ENCODE results near the gene PDLIM7.

Gene PDLIM7

GRCh38 chr5:177440990-177441780 lies 56.2 kb downstream of the PDLIM7 start:
- DNase-seq (ENCODE audit: low spot score): no peak
- no peak overlapping the region for H3K4me3 Mint-ChIP-seq
- H3K27ac Mint-ChIP-seq: no peak overlapping the region
- H3K36me3 Mint-ChIP-seq (ENCODE audit: low read depth): peaks cover 51% of the 10 kb centered on the region
- no peaks in the 10 kb centered on the region for H3K9me3 Mint-ChIP-seq
- no peaks in the 10 kb centered on the region for H3K27me3 Mint-ChIP-seq (ENCODE audit: low read depth)
- peaks cover 38% of the 10 kb centered on the region for H3K4me1 Mint-ChIP-seq (ENCODE audit: low read depth)

DNA sequence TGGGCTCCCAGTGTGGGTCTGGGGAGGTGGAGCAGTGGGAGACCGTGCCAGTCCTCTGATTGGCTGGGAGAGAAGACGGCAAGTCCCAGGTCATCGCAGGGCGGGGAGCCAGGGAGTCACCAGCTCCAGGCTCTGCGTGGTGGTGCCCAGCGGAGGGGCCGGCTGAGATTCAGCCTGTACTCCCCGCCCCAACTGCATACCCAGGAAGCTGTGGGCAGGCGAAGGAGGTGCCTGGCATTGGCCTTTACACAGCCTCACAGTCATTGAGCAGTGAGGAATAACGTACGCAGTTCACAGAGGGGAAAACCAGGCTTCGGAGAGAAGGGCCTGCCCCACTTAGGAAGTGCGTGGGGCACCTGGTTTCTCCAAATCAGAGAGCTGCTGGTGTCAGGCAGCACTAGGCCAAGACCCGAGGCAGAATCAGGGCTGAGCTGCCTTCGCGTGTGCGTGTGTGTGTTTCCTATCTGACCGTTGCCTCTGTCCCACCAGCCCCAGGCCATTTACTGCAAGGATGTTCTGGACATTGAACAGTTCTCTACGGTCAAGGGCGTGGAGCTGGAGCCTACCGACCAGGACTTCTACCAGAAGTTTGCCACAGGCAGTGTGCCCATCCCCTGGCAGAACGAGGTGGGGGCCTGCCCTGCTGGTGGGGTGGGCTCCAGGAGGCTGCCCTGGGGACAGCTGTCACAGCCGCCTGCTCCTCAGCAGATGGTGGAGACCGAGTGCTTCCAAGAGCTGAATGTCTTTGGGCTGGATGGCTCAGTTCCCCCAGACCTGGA lies 57.0 kb downstream of the PDLIM7 start:
- Mint-ChIP-seq H3K27me3 (ENCODE audit: low read depth) (no peaks in the 10 kb centered on the region), H3K4me1 (ENCODE audit: low read depth) (peaks cover 30% of the 10 kb centered on the region), H3K9me3 (no peaks in the 10 kb centered on the region), H3K4me3 (no peak overlapping the region), H3K36me3 (ENCODE audit: low read depth) (peaks cover 56% of the 10 kb centered on the region), H3K27ac (peak overlapping the region; percentile 57)
- peak; percentile 41 for DNase-seq (ENCODE audit: low spot score)

DNA sequence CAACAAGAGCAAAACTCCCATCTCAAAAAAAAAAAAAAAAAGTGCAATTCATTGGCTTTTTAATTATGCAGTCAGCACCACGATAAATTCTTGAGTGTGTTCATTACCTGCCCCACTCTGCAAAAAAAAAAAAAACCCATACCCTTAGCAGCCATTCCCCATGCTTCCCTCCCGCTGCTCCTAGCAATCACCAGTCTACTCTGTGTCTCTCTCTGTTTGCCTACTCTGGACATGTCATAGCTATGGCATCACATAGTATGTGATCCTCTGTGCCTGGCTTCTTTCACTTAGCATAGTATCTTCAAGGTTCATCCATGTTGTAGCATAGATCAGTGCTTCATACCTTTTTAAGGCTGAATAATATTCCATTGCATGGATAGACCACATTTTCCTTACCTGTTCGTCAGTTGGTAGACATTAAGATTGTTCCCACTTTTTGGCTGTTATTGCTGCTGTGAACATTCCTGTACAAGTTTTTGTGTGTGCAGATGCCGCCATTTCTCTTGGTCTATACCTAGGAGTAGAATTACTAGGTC lies 57.8 kb downstream of the PDLIM7 start:
- Mint-ChIP-seq H3K36me3 (ENCODE audit: low read depth) (peaks cover 61% of the 10 kb centered on the region), H3K9me3 (no peaks in the 10 kb centered on the region), H3K4me3 (no peak overlapping the region), H3K27me3 (ENCODE audit: low read depth) (no peaks in the 10 kb centered on the region), H3K4me1 (ENCODE audit: low read depth) (peaks cover 27% of the 10 kb centered on the region), H3K27ac (no peak overlapping the region)
- no peak for DNase-seq (ENCODE audit: low spot score)

DNA sequence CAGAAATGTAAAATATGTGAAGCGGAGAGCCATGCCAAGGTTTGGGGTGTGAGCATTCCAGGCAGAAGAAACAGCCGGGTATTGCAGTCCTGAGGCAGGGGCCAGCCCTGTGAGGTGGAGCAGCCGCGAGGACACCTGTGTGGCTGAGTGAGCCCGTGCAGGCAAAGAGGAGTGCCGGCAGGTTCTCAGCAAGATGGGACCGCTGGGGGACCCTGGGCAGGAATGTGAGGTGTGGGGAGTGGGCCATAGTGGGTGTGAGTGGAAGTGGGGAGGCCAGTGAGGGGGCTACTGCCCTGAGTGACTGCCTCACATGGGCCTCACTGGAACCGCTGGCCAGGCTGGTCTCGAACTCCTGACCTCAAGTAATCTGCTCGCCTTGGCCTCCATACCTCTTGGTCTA lies 58.9 kb downstream of the PDLIM7 start:
- DNase-seq (ENCODE audit: low spot score): no peak
- no peak overlapping the region for H3K27ac Mint-ChIP-seq
- H3K4me3 Mint-ChIP-seq: no peak overlapping the region
- H3K9me3 Mint-ChIP-seq: no peaks in the 10 kb centered on the region
- no peaks in the 10 kb centered on the region for H3K27me3 Mint-ChIP-seq (ENCODE audit: low read depth)
- peaks cover 68% of the 10 kb centered on the region for H3K36me3 Mint-ChIP-seq (ENCODE audit: low read depth)
- peaks cover 25% of the 10 kb centered on the region for H3K4me1 Mint-ChIP-seq (ENCODE audit: low read depth)

- H3K9me3 Mint-ChIP-seq: no peaks in the 10 kb centered on the region
- no peak overlapping the region for H3K4me3 Mint-ChIP-seq
- H3K27ac Mint-ChIP-seq: no peak overlapping the region
- DNase-seq (ENCODE audit: low spot score): no peak
- peaks cover 27% of the 10 kb centered on the region for H3K4me1 Mint-ChIP-seq (ENCODE audit: low read depth)
- no peaks in the 10 kb centered on the region for H3K27me3 Mint-ChIP-seq (ENCODE audit: low read depth)
- peaks cover 70% of the 10 kb centered on the region for H3K36me3 Mint-ChIP-seq (ENCODE audit: low read depth)
These were observed 59.8 kb downstream of the PDLIM7 start for GRCh38 chr5:177437623-177438022.

GRCh38 chr5:177435847-177436536 lies 61.4 kb downstream of the PDLIM7 start:
- Mint-ChIP-seq H3K27me3 (ENCODE audit: low read depth) (no peaks in the 10 kb centered on the region), H3K36me3 (ENCODE audit: low read depth) (peaks cover 73% of the 10 kb centered on the region), H3K4me1 (ENCODE audit: low read depth) (peaks cover 37% of the 10 kb centered on the region), H3K27ac (no peak overlapping the region), H3K9me3 (no peaks in the 10 kb centered on the region), H3K4me3 (no peak overlapping the region)
- no peak for DNase-seq (ENCODE audit: low spot score)

- Mint-ChIP-seq H3K27me3 (ENCODE audit: low read depth) (no peaks in the 10 kb centered on the region), H3K4me3 (no peak overlapping the region), H3K27ac (no peak overlapping the region), H3K36me3 (ENCODE audit: low read depth) (peaks cover 81% of the 10 kb centered on the region), H3K9me3 (no peaks in the 10 kb centered on the region), H3K4me1 (ENCODE audit: low read depth) (peaks cover 45% of the 10 kb centered on the region)
- no peak for DNase-seq (ENCODE audit: low spot score)
These were observed 62.3 kb downstream of the PDLIM7 start for GRCh38 chr5:177434942-177435738.

DNA sequence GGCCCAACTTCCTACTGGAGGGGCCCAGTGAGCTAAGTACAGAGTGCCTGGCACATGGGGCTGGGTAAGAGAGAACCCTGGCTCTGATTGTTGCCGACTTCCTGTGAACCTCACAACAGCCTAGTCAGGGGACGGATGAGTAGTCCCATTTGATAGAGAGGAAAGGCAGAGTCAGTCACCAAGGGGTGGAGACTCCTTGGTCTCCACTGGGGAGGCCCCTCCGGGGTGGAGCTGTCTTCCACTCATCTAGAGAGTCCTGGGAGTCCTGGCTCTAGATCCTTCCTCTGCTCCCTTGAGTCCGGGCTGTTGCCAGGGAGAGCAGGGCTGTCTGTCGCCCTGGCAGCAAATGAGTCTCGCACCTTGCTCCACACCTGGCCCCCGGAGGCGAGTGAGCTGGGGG lies 63.0 kb downstream of the PDLIM7 start:
- Mint-ChIP-seq H3K4me3 (peak overlapping the region; percentile 71), H3K4me1 (ENCODE audit: low read depth) (peaks cover 46% of the 10 kb centered on the region)

GRCh38 chr5:177433658-177434217 lies 63.7 kb downstream of the PDLIM7 start:
- H3K4me3 Mint-ChIP-seq: peak overlapping the region; percentile 38
- H3K27ac Mint-ChIP-seq: peak overlapping the region; percentile 57
- no peaks in the 10 kb centered on the region for H3K27me3 Mint-ChIP-seq (ENCODE audit: low read depth)
- H3K4me1 Mint-ChIP-seq (ENCODE audit: low read depth): peaks cover 53% of the 10 kb centered on the region
- no peaks in the 10 kb centered on the region for H3K9me3 Mint-ChIP-seq
- no peak for DNase-seq (ENCODE audit: low spot score)
- H3K36me3 Mint-ChIP-seq (ENCODE audit: low read depth): peaks cover 84% of the 10 kb centered on the region

More for the DNA sequence above, 63.0 kb downstream of the PDLIM7 start:
- Mint-ChIP-seq H3K27me3 (ENCODE audit: low read depth) (no peaks in the 10 kb centered on the region), H3K27ac (peak overlapping the region; percentile 82), H3K36me3 (ENCODE audit: low read depth) (peaks cover 81% of the 10 kb centered on the region), H3K9me3 (no peaks in the 10 kb centered on the region)
- DNase-seq (ENCODE audit: low spot score): peak; percentile 58

Data from T-helper 2 cell treated with Interferon-gamma antibody and Interleukin-4, amounts not matched to agents 5 μg/mL and 100 μg/mL, for 36 hours (primary cell).